GM18873 (cell line): ENCODE data around the gene ATG9B.

ENCODE experiments used
- ATAC-seq: cut with Tn5 transposase; IDR thresholded peaks from one replicate; pipeline ENCODE4 v1.9.1; 2021; ENCODE audit warnings: mild to moderate bottlenecking, moderate library complexity, moderate number of reproducible peaks; ENCODE audit not compliant: unreplicated experiment, low FRiP score

The ATG9B gene

DNA sequence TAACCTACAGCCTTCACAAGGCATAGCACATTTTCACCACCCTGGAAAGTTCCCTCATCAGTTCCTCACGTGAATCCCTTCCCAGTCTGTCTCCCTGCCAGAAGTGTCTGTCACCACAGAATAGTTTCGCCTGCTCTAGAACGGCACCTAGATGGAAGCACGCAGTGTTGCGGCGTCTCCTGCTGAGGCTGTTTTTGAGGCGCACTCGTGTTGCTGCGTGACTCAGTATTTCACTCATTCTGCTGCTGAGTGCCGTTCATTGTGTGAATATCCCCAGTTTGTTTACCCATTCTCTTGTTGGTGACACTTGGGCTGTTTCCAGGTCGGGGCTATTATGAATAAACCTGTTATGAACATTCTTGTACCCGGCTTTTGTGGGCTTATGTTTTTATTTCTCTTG, 20.7 kb downstream of the ATG9B start:
- ATAC-seq, result no peak

DNA sequence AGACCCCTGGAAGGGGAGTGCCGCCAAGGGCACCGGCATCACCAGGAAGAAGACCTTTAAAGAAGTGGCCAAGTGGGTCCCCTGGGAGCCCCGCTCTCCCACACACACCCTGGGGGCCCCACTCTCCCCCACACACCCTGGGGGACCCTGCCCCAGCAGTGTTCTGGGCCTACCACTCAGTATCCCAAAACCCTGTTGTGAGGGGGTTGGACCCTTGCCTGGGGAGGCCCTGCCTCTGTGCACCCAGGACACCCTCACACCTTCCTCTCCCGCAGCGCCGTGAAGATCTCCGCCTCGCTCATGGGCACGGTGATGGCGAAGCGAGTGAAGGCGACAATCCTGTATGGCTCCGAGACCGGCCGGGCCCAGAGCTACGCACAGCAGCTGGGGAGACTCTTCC, 22.7 kb downstream of the ATG9B start:
- no peak for ATAC-seq

DNA sequence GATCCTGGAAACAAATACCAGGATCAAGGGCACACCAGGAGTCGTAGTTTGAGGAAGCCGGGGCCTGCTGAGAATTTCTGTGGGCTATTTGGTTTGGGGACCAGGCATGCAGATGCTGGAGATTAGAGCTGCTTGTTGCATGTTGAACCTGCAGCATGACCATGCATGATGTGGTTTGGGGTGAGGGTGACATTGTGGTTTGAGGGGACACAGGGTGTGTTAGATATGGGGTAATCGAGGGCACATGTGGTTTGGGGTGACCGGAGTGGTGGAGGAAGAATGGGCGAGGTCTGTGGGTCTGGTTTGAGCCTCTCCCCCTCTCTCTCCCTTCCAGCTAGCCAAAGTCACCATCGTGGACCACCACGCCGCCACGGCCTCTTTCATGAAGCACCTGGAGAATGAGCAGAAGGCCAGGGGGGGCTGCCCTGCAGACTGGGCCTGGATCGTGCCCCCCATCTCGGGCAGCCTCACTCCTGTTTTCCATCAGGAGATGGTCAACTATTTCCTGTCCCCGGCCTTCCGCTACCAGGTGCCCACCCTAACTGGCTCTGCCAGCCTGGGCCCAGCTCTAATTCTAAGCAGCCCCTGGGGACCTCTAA, 23.3 kb downstream of the ATG9B start:
- ATAC-seq, result no peak

DNA sequence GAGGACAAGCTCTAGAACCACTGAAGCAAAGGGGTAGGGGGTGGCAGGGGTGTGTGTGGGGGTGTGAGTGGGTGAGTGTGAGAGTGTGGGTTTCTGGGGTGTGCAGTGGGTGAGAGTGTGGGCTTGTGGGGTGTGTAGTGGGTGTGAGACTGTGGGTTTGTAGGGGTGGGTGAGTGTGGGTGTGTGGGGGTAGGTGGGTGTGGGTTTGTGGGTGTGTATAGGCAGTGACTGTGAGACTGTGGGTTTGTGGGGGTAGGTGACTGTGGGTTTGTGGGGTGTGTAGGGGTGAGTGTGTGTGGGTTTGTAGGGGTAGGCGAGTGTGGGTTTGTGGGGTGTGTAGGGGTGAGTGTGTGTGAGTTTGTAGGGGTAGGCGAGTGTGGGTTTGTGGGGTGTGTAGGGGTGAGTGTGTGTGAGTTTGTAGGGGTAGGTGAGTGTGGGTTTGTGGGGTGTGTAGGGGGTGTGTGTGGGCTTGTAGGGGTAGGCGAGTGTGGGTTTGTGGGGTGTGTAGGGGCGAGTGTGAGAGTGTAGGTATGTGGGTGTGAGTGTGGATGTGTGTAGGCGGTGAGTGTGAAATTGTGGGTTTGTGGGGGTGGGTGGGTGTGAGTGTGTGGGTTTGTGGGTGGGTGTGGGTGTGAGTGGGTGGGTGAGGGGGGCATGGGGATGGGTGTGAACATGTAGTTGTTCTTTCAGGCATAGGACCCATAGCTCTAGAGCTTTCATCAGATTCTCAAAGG, 24.6 kb downstream of the ATG9B start:
- no peak for ATAC-seq

DNA sequence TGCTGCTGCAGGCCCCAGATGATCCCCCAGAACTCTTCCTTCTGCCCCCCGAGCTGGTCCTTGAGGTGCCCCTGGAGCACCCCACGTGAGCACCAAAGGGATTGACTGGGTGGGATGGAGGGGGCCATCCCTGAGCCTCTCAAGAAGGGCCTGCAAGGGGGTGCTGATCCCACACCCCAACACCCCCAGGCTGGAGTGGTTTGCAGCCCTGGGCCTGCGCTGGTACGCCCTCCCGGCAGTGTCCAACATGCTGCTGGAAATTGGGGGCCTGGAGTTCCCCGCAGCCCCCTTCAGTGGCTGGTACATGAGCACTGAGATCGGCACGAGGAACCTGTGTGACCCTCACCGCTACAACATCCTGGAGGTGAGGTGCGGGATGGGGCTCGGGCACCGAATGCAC, 25.3 kb downstream of the ATG9B start:
- ATAC-seq, result no peak

DNA sequence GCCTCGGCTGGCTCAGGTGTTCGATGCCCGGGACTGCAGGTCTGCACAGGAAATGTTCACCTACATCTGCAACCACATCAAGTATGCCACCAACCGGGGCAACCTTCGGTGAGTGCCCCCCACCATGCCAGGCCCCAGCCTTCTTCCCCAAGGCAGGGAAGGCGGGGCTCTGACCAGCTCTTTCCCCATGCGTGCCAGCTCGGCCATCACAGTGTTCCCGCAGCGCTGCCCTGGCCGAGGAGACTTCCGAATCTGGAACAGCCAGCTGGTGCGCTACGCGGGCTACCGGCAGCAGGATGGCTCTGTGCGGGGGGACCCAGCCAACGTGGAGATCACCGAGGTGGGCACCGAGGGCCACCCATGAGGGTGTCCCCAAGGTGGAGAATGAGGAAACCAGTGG, 26.0 kb downstream of the ATG9B start:
- ATAC-seq, result no peak

DNA sequence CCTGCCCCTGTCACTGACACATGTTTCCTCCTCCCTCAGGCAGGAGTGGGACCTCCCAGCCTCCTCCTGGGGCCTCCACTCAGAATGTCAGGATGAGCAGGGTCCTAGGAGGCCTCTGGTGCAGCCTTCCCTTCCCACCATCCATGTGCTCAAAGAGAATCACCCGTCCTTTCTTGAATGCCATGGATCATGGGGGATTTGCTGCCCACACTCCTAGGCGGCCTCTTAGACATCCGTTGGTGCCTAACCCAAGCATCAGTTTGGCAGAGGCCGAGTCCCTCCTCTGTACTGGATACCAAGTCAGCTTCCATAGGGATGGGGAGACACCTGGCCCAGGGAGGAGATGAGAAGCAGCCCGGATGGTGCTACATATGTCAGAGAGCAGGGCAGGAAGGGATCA, 26.5 kb downstream of the ATG9B start:
- ATAC-seq, result no peak

DNA sequence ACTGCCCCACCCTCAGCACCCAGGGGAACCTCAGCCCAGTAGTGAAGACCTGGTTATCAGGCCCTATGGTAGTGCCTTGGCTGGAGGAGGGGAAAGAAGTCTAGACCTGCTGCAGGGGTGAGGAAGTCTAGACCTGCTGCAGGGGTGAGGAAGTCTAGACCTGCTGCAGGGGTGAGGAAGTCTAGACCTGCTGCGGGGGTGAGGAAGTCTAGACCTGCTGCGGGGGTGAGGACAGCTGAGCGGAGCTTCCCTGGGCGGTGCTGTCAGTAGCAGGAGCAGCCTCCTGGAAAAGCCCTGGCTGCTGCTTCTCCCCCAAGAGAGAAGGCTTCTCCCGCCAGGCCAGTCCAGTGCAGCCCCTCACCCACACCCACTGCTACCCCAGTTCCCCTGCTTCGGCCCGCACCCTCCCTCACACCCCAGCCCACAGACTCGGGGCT, 27.2 kb downstream of the ATG9B start:
- no peak for ATAC-seq

DNA sequence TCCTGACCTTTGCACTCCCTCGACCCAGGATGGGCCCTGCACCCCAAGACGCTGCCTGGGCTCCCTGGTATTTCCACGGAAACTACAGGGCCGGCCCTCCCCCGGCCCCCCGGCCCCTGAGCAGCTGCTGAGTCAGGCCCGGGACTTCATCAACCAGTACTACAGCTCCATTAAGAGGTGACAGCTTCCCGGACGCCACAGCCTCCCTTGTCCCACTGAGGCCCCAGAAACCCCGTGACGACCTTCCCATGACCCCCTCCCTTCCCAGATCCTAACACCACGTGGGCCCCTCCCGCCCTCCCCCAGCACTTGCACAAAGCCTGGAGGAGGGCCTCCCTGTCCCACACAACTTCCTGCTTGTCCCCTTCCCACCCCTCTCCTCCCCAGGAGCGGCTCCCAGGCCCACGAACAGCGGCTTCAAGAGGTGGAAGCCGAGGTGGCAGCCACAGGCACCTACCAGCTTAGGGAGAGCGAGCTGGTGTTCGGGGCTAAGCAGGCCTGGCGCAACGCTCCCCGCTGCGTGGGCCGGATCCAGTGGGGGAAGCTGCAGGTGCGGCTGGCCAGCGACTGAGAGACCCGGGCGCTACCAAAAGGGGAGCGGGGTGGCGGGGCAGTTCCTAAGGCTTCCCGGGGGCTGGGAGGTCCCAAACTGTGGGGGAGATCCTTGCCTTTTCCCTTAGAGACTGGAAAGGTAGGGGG, 27.8 kb downstream of the ATG9B start:
- ATAC-seq, result no peak

DNA sequence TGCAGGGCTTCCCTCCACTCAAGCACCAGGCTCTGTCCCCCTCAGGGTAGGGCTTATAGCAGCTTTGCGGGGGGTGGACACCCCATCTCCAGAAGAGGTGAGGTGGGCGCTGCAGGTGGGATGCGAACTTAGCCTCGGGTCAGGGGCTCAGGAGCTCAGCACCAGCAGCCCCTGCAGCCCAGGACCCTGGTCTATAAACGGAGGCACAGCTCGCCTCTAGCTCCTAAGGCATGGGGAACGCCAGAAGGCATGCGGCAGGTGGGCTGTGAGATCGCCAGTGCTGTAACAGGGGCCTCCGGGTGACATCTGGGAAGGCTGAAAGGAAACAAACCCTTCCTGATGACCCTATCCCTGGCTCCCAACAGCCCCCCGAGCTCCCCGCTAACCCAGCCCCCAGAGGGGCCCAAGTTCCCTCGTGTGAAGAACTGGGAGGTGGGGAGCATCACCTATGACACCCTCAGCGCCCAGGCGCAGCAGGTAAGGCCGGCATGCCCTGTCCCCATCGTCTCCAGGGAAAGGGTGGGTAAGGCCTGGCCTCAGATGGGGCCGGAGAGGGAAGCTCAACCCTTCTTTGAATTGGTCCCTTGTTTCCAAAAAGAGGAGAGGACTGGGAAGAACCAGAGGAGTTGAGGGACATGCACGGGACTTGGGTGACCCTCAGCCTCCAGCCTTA, 29.3 kb downstream of the ATG9B start:
- ATAC-seq, result no peak

DNA sequence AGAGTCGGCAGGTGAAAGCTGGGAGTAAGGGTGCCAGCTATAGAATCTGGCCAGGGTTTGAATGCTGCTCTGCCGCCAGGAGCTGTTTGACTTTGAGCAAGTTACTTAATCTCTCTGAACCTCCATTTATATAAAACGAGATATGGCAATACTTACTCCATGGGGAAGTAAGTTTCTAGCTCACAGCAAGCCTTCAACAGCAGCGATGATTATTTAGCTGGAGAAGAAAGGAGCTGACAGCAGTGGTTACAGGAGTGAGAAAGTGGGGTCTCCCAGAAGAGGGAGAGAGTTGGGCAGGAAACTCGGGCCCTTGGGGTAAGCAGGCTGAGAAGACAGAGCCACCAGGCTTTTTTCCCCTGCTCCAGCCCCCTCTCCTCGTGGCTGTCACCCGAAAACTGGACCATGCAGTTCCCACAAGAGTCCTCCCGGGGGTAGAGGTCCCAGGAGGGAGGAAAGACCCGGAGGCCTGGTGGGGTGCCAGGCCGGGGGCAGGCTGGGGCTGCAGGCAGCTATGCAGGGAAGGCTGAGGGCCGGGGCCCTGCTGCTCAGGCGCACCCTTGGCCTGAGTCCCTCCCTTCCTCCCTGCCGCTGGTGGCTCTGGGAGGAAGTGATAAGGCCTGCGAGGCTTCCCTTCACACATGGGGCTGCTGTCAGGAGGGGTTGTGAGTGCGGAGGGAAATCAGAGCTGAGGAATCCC, 30.0 kb downstream of the ATG9B start:
- ATAC-seq, result no peak

DNA sequence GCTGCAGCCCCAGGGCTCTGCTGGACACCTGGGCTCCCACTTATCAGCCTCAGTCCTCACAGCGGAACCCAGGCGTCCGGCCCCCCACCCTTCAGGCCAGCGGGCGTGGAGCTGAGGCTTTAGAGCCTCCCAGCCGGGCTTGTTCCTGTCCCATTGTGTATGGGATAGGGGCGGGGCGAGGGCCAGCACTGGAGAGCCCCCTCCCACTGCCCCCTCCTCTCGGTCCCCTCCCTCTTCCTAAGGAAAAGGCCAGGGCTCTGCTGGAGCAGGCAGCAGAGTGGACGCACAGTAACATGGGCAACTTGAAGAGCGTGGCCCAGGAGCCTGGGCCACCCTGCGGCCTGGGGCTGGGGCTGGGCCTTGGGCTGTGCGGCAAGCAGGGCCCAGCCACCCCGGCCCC, 30.8 kb downstream of the ATG9B start:
- no peak for ATAC-seq

DNA sequence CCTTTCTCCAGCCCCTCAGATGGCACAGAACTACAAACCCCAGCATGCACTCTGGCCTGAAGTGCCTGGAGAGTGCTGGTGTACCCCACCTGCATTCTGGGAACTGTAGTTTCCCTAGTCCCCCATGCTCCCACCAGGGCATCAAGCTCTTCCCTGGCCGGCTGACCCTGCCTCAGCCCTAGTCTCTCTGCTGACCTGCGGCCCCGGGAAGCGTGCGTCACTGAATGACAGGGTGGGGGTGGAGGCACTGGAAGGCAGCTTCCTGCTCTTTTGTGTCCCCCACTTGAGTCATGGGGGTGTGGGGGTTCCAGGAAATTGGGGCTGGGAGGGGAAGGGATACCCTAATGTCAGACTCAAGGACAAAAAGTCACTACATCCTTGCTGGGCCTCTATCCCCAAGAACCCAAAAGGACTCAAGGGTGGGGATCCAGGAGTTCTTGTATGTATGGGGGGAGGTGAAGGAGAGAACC, 31.4 kb downstream of the ATG9B start:
- ATAC-seq, result no peak

DNA sequence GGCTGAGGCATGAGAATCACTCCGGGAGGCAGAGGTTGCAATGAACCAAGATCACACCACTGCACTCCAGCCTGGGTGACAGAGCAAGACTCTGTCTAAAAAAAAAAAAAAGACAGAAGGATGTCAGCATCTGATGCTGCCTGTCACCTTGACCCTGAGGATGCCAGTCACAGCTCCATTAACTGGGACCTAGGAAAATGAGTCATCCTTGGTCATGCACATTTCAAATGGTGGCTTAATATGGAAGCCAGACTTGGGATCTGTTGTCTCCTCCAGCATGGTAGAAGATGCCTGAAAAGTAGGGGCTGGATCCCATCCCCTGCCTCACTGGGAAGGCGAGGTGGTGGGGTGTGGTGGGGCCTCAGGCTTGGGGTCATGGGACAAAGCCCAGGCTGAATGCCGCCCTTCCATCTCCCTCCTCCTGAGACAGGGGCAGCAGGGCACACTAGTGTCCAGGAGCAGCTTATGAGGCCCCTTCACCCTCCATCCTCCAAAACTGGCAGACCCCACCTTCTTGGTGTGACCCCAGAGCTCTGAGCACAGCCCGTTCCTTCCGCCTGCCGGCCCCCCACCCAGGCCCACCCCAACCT, 32.1 kb downstream of the ATG9B start:
- ATAC-seq, result no peak

DNA sequence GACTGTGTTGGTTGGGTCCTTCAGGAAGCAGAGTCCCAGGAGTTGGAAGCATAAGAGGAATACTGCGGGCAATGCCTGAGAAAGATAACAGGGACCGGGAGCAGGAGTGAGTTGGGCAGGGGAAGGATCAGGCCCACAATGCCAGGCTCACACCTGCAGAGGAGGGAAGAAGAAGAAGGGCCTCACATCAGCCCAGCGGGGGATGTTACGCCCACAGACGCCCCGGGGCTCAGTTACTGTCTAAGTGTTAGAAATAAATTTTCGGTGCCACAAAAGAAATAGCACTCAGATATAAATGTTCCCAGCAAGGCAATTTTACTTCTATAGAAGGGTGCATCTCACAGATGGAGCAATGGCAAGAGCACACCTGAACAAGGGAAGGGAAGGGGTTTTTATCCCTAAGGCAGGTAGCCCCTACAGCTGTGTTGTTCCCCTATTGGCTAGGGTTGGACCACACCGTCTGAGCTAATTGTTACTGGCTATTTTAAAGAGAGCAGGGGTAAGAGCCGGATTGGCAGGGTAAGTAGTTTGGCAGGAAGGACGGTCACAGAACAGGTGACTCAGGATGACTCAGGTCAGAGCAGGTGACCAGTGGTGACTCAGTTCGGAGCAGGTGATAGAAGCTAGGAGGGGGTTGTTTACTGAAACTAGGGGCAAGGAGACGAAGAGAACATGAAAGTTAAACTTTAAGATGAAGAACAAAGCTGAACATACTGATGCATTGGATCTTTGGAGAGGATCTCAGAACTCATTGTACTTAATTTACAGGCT, 33.7 kb downstream of the ATG9B start, which contains the start of gene NOS3:
Gene NOS3, plus strand, starts transcription at position 602 of the 771 bp plus-strand sequence. CDS start 2,787 bp downstream, outside the sequence.
- ATAC-seq, result no peak

DNA sequence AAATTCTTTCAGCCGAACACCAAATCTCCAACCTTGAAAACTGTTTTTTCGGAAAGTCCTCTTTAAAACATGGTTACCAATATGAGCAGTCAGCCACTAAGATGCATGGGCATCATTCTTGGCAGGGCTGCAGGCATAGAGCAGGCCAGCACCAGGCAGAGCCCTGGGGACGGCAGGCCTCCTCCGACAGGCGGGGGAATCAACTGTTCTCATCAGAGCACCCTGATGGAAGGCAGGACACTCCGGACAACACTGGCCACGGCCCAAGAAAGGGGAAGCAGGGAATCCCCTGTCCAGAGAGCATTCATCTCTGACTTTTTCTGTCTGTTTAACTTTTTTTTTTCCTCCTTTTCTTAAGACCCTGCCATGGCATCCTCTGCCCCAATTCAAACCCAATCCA, 34.8 kb downstream of the ATG9B start:
- ATAC-seq, result no peak

DNA sequence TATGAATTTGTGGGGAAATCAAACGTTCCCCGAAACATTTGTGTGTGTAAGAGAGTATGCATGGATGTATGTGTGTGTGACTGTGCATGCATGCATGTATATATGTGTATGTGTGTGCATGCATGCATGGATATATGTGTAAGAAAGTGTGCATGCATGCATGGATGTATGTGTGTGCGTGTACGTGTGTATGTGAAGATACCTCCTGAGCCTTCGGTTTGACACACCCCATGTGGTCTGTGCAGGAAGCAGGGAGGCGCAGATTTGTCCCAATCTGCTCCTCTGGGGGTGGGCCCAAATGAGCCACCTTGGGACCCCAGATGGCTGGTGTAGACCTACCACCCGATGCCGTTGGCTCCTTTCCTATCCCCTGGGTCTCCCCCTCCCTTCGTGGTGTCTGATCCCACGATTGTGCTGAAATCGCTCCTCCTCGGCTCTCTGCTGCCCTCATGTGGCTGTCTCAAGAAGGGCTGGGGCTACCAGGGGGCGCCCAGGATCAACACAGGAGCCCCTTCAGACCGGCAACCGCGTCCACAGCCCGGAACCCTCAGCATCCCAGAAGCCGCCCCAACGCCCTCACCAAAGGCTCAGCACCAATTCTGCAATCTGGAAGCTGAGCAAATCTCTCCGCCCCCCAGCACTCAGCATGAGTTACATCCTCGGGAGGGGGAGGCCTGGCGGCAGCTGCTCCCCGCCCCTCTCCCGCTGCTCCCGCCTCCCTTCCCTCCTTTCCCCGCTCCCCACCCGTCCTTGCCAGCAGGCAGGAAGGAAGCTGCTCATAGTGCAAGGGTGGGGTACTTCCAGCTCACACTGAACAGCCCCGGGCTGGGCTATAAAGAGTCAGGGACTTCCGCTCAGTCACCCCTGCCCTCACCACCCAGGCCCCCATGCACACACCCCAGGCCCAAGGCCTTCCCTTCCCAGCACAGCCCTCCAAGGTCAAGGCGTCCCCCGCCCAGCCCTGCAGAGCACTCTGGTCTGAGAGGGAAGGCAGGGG, 35.8 kb downstream of the ATG9B start:
- ATAC-seq, result no peak

DNA sequence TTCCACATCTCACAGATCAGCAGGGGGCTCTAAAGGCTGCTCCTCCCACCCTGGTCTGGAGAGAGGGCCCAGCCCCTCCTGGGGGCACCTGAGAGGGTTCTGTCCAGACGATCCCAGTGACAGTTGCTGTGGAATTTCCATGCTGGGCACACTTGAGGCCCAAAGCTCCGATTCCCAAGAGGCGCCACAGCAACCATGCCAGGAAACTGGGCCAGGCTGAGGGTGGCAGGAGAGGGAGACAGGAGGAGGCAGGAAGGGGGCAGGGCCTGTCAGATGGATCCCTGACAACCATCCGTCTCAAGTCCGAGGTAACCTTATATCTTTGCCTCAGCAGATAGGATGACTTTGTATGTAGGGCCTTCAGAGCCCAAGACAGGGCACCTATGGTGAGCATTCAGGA, 37.7 kb downstream of the ATG9B start:
- no peak for ATAC-seq
